LNCaP clone FGC (cell line): ENCODE data around the gene FOXA2.

Source experiments
- DNase-seq: peaks from one replicate; pipeline ENCODE4 v3.0.0-alpha.2; 2011; ENCODE audit warnings: low read depth
- H3K4me3 ChIP-seq: 2 replicates; pipeline ENCODE4 v1.5.1; 2011; ENCODE audit warnings: mild to moderate bottlenecking, low read depth, low read length, control low read depth
- TF ChIP-seq, protein P1 (sequence below): IDR thresholded peaks from 2 replicates; pipeline ENCODE4 v1.5.1; 2012; ENCODE audit warnings: mild to moderate bottlenecking; ENCODE audit not compliant: control insufficient read depth, insufficient read depth; ENCODE audit errors: extremely low read depth

The FOXA2 gene

DNA sequence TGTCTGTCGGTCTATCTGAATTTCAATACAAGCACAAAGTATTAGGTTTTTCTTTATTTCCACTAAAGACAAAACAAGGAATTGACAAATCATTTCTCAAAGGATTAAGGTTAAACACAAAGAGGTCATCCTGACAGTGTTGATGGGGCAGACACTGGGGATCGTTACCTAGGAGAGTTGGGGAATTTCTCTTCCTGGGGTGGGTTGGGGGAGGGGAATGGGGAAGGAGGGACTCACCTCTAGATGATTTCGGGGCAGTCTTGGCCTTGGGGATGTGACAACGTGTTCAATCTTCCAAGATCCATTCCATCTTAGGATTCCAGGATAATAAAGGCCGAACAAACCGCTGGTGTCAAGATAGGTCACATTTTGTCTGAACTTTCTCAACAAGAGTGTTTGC is 35.4 kb upstream of the FOXA2 start:
- no peak for DNase-seq
- no peak overlapping the region for H3K4me3 ChIP-seq
- TF ChIP-seq, protein P1, sequence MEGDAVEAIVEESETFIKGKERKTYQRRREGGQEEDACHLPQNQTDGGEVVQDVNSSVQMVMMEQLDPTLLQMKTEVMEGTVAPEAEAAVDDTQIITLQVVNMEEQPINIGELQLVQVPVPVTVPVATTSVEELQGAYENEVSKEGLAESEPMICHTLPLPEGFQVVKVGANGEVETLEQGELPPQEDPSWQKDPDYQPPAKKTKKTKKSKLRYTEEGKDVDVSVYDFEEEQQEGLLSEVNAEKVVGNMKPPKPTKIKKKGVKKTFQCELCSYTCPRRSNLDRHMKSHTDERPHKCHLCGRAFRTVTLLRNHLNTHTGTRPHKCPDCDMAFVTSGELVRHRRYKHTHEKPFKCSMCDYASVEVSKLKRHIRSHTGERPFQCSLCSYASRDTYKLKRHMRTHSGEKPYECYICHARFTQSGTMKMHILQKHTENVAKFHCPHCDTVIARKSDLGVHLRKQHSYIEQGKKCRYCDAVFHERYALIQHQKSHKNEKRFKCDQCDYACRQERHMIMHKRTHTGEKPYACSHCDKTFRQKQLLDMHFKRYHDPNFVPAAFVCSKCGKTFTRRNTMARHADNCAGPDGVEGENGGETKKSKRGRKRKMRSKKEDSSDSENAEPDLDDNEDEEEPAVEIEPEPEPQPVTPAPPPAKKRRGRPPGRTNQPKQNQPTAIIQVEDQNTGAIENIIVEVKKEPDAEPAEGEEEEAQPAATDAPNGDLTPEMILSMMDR = no peak

DNA sequence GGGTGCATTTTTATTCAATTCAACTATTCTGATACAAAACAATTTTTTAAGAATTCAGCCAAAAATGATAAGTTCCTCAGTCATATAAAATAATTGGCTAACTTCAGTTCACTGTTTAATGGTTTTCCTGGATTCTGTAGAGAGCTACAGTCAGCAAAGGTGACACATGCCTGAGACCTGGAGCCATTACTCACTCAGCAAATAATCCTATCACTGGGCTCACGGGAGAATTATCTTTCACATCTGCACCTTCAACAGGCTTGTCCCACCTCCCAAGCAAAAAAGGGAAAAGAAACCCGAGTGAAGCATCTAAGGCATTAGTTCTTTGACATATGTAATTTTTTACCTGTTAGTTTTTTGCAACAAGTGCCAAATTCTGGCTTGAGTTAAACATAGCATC is 34.9 kb upstream of the FOXA2 start:
- DNase-seq = no peak
- TF ChIP-seq, protein P1 = no peak
- H3K4me3 ChIP-seq = no peak overlapping the region

DNA sequence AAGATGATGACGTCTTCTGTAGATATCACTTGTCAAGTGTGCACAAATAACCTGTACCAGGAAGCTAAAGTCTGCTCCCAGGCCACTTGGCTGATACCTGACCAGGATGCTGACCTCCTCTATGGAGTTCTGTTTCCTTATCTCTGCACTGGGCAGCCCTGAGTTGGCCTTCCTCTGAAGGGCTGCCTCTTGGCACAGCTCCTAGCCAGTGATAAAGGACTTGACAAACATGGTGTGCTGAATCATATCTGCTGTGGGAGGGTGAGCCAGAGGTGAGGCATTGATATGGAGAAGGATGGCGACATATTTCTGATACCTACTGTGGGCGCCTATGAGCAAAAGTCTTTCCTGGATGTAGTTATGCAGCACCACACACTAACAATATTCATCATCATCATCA is 32.8 kb upstream of the FOXA2 start:
- TF ChIP-seq, protein P1 = no peak
- DNase-seq = no peak
- H3K4me3 ChIP-seq = no peak overlapping the region

DNA sequence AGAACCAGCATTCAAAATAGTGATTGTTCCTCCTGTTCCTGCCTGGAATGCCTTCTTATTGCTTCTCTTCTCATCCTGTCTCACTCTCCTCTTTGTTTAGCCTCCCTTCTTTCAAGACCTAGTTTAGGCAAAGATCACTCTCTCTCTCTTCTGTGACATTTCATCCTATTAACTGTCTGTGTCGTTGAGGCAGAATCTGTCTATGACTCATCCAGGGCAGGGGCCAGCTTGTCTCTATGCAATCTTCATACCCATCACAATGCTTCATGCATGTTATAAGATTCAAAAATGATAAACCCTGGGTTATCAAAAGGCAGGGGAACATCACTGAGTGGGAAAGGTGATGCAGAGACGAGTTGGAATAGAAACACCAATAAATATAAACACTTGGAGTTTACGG is 32.2 kb upstream of the FOXA2 start:
- no peak overlapping the region for H3K4me3 ChIP-seq
- no peak for DNase-seq
- TF ChIP-seq, protein P1 = no peak

DNA sequence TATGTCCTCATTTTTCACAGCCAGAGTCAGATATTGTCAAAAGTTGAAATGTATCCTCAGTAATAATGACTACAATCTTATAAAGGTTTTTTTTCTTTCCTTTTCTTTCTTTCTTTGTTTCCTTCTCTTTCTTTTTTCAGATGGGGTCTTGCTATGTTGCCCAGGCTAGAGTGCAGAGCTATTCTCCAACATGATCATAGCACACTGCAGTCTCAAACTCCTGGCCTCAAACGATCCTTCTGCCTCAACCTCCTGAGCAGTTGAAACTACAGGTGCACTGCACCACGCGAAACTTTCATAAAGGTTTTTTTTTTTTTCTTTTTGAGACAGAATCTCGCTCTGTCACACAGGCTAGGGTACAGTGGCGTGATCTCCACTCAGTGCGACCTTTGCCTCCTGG is 31.1 kb upstream of the FOXA2 start:
- TF ChIP-seq, protein P1 = no peak
- DNase-seq = no peak
- no peak overlapping the region for H3K4me3 ChIP-seq

DNA sequence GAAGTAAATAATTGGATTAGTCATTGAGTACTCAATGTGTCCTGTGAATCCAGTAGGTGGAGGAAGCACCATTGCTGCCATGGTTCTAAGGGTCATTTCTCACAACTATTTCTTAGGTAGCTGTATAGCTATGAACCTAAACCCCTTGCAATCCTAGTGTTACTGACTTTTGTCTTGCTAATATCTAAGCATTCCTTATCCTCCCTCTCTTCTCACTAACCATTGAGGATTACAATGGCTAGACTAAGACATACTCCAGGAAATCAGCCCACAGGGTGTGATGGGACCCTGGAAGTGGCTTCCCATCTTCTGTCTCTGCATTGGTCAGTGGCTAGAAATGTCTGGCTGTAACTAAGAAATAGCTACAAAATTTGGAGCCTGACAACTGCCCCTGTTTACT is 27.3 kb upstream of the FOXA2 start:
- no peak for DNase-seq
- no peak overlapping the region for H3K4me3 ChIP-seq
- TF ChIP-seq, protein P1 = no peak

DNA sequence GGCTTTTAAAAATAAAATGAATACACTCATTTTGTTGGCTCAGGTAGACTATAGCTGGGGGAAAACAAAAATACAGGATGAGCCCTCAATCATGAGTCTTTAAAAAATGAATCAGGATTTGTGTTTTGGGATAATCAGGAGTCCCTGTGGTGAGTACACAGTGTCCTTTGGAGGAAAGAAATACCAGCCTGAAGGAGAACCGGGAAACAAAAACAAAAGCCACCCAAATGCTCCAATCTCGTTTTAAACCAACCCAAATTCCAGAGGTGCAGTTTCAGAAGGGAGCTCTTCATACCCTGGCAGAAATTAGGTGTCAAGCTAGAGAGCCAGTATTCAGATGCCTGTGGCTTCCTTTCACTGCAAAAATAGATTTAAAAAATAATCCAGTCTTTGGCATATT is 23.3 kb upstream of the FOXA2 start:
- no peak overlapping the region for H3K4me3 ChIP-seq
- DNase-seq = no peak
- TF ChIP-seq, protein P1 = no peak
